Left ventricle myocardium inferior (tissue), 1 donor: ENCODE results near the gene ENO2. TPM values are rescaled to one million over a fixed set of nuclear protein-coding genes. Genes with fewer than 3 reads are reported as not detected.

Source experiments
- DNase-seq: peaks from one replicate; pipeline ENCODE4 v3.0.0-alpha.2; 2020
- H3K27ac ChIP-seq: fragments of 200-600 bp; replicated peaks from 2 replicates; pipeline ENCODE4 v1.8.0; 2021
- H3K27me3 ChIP-seq: fragments of 200-600 bp; 2 replicates; pipeline ENCODE4 v1.8.0; 2021; ENCODE audit warnings: low read depth
- H3K36me3 ChIP-seq: fragments of 200-600 bp; 2 replicates; pipeline ENCODE4 v1.8.0; 2021
- H3K4me1 ChIP-seq: fragments of 200-600 bp; 2 replicates; pipeline ENCODE4 v1.8.0; 2021
- H3K4me3 ChIP-seq: fragments of 200-600 bp; 2 replicates; pipeline ENCODE4 v1.8.0; 2021; ENCODE audit warnings: mild to moderate bottlenecking, moderate library complexity
- H3K9me3 ChIP-seq: fragments of 200-600 bp; replicated peaks from 2 replicates; pipeline ENCODE4 v1.8.0; 2021
- intact Hi-C: fragments of 100-400 bp; cut with micrococcal nuclease; formaldehyde crosslinking; loops from one replicate; pipeline ENCODE4 v1.11.0; 2022
- total RNA-seq: library from RNA; stranded (reverse); fragmentation: NEBNext Ultra II Directional; extraction: Animal tissue kit (Norgen Biotek cat#: 25700); gene quantifications from one replicate; pipeline ENCODE4 v1.2.1, GENCODE V29; 2021
- TF ChIP-seq, protein P1 (sequence below): fragments of 200-600 bp; IDR thresholded peaks from 2 replicates; pipeline ENCODE4 v1.8.0; 2021; ENCODE audit warnings: antibody characterized with exemption, mild to moderate bottlenecking, borderline replicate concordance
- donor health status: DM: no; HTN: yes; CAD: no; lungs with severe emphysema.

Gene ENO2
- total RNA-seq, 1 donor from 2014 or later, result 14.8 TPM

DNA sequence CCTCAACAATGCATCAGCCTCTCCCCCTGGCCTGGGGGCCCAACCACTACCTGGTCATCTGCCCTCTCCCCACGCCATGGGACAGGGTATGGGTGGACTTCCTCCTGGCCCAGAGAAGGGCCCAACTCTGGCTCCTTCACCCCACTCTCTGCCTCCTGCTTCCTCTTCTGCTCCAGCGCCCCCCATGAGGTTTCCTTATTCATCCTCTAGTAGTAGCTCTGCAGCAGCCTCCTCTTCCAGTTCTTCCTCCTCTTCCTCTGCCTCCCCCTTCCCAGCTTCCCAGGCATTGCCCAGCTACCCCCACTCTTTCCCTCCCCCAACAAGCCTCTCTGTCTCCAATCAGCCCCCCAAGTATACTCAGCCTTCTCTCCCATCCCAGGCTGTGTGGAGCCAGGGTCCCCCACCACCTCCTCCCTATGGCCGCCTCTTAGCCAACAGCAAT, 21.8 kb downstream of the ENO2 start:
- intact Hi-C loops, result no loop called here
- H3K4me1 ChIP-seq, result peaks cover 94% of the 10 kb centered on the region

DNA sequence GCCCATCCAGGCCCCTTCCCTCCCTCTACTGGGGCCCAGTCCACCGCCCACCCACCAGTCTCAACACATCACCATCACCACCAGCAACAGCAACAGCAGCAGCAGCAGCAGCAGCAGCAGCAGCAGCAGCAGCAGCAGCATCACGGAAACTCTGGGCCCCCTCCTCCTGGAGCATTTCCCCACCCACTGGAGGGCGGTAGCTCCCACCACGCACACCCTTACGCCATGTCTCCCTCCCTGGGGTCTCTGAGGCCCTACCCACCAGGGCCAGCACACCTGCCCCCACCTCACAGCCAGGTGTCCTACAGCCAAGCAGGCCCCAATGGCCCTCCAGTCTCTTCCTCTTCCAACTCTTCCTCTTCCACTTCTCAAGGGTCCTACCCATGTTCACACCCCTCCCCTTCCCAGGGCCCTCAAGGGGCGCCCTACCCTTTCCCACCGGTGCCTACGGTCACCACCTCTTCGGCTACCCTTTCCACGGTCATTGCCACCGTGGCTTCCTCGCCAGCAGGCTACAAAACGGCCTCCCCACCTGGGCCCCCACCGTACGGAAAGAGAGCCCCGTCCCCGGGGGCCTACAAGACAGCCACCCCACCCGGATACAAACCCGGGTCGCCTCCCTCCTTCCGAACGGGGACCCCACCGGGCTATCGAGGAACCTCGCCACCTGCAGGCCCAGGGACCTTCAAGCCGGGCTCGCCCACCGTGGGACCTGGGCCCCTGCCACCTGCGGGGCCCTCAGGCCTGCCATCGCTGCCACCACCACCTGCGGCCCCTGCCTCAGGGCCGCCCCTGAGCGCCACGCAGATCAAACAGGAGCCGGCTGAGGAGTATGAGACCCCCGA, 22.5 kb downstream of the ENO2 start:
- peak overlapping the region; percentile 97 for H3K27ac ChIP-seq
- H3K4me1 ChIP-seq, result peaks cover 94% of the 10 kb centered on the region
- intact Hi-C loops, result no loop called here
- H3K27me3 ChIP-seq, result no peaks in the 10 kb centered on the region
- DNase-seq, result no peak
- H3K9me3 ChIP-seq, result no peaks in the 10 kb centered on the region
- H3K36me3 ChIP-seq, result peaks cover 38% of the 10 kb centered on the region
- TF ChIP-seq, protein P1, sequence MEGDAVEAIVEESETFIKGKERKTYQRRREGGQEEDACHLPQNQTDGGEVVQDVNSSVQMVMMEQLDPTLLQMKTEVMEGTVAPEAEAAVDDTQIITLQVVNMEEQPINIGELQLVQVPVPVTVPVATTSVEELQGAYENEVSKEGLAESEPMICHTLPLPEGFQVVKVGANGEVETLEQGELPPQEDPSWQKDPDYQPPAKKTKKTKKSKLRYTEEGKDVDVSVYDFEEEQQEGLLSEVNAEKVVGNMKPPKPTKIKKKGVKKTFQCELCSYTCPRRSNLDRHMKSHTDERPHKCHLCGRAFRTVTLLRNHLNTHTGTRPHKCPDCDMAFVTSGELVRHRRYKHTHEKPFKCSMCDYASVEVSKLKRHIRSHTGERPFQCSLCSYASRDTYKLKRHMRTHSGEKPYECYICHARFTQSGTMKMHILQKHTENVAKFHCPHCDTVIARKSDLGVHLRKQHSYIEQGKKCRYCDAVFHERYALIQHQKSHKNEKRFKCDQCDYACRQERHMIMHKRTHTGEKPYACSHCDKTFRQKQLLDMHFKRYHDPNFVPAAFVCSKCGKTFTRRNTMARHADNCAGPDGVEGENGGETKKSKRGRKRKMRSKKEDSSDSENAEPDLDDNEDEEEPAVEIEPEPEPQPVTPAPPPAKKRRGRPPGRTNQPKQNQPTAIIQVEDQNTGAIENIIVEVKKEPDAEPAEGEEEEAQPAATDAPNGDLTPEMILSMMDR, result no peak
- peak overlapping the region; percentile 85 for H3K4me3 ChIP-seq

More for the DNA sequence above, 21.8 kb downstream of the ENO2 start:
- DNase-seq, result no peak
- Histone ChIP-seq H3K36me3 (peaks cover 32% of the 10 kb centered on the region), H3K27ac (peak overlapping the region; percentile 97), H3K4me3 (no peak overlapping the region), H3K9me3 (no peaks in the 10 kb centered on the region), H3K27me3 (no peaks in the 10 kb centered on the region)
- TF ChIP-seq, protein P1, result no peak

DNA sequence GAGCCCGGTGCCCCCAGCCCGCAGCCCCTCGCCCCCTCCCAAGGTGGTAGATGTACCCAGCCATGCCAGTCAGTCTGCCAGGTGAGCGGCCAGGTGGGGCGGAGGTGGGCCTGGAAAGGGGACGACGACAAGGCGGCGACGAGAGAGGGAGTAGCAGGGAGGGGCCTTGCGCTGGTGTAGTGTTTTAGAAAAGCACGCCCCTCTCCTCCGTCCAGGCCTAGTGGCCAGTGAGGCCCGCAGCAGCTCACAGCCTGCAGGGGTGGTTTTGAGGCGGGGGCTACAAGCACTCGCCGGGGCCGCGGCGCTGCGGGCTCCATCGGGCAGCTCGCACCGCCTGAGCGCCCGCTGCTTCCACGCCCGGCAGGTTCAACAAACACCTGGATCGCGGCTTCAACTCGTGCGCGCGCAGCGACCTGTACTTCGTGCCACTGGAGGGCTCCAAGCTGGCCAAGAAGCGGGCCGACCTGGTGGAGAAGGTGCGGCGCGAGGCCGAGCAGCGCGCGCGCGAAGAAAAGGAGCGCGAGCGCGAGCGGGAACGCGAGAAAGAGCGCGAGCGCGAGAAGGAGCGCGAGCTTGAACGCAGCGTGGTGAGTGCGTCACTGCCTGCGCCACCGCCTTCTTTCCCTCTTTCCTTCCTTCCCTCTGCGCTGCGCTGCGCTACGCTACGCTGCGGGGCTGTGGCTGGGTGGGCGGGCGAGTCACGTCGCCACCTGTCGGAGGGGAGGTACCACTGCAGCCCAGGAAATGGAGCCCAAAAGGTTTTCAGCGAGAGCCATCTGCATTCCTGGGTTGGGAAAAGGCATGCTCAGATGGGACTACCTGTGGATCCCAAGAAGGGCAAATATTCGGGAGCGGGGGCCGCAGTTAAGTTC, 23.3 kb downstream of the ENO2 start:
- DNase-seq, result peak; percentile 93
- peaks cover 93% of the 10 kb centered on the region for H3K4me1 ChIP-seq
- intact Hi-C loops, result no loop called here
- no peaks in the 10 kb centered on the region for H3K9me3 ChIP-seq
- peaks cover 38% of the 10 kb centered on the region for H3K36me3 ChIP-seq
- H3K27ac ChIP-seq, result peak overlapping the region; percentile 97
- H3K4me3 ChIP-seq, result peak overlapping the region; percentile 85
- H3K27me3 ChIP-seq, result no peaks in the 10 kb centered on the region
- TF ChIP-seq, protein P1, result peak; percentile 97

DNA sequence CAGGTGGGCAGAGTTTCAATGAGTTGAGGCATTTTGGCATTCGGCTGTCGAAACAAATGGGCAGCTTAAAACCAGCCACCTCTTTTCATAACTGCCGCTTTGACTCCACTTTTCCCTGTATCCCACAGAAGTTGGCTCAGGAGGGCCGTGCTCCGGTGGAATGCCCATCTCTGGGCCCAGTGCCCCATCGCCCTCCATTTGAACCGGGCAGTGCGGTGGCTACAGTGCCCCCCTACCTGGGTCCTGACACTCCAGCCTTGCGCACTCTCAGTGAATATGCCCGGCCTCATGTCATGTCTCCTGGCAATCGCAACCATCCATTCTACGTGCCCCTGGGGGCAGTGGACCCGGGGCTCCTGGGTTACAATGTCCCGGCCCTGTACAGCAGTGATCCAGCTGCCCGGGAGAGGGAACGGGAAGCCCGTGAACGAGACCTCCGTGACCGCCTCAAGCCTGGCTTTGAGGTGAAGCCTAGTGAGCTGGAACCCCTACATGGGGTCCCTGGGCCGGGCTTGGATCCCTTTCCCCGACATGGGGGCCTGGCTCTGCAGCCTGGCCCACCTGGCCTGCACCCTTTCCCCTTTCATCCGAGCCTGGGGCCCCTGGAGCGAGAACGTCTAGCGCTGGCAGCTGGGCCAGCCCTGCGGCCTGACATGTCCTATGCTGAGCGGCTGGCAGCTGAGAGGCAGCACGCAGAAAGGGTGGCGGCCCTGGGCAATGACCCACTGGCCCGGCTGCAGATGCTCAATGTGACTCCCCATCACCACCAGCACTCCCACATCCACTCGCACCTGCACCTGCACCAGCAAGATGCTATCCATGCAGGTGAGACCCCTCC, 24.2 kb downstream of the ENO2 start:
- Histone ChIP-seq H3K4me1 (peaks cover 91% of the 10 kb centered on the region), H3K4me3 (peak overlapping the region; percentile 85), H3K27me3 (no peaks in the 10 kb centered on the region), H3K9me3 (no peaks in the 10 kb centered on the region), H3K27ac (peak overlapping the region; percentile 97), H3K36me3 (peaks cover 38% of the 10 kb centered on the region)
- no peak for DNase-seq
- intact Hi-C loops, result no loop called here
- TF ChIP-seq, protein P1, result no peak

DNA sequence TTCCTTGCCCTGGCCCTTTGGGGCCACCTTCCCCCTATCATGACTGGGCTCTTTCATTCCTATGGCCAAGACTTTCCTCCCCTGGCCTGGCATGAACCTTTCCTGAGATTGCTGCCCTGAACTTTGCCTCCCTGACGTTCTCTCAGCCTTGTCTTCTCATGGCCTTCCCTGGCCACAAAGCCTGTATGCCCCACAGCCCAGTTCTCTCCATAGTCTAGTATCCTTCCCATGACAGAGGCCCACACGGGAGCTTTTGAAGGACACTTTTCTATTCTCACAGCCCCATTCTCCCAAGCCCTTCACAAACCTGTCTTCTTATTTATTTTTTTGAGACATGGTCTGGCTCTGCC, 24.8 kb downstream of the ENO2 start:
- no peaks in the 10 kb centered on the region for H3K9me3 ChIP-seq
- peaks cover 38% of the 10 kb centered on the region for H3K36me3 ChIP-seq
- TF ChIP-seq, protein P1, result no peak
- intact Hi-C loops, result no loop called here
- peak overlapping the region; percentile 97 for H3K27ac ChIP-seq
- no peaks in the 10 kb centered on the region for H3K27me3 ChIP-seq
- peaks cover 90% of the 10 kb centered on the region for H3K4me1 ChIP-seq
- H3K4me3 ChIP-seq, result no peak overlapping the region
- no peak for DNase-seq
